GM12892 (cell line): Measurements from ENCODE around the gene SLC27A5.

Source experiments
- DNase-seq: peaks from one replicate; pipeline ENCODE4 v3.0.0; 2011; ENCODE audit not compliant: insufficient read length
- FAIRE-seq: peaks from 2 replicates; lab custom pipeline; 2011; peaks lifted over from hg19 to GRCh38; lab: Jason Lieb, UNC
- POLR2A ChIP-seq: IDR thresholded peaks from 2 replicates; pipeline ENCODE4 v1.6.1; 2011; ENCODE audit warnings: low read depth, low read length, control low read depth
- POLR2AphosphoS5 ChIP-seq: IDR thresholded peaks from 2 replicates; pipeline ENCODE4 v1.6.1; 2011; ENCODE audit warnings: low read depth, low read length, control low read depth
- TAF1 ChIP-seq: IDR thresholded peaks from 2 replicates; pipeline ENCODE4 v1.6.1; 2011; ENCODE audit warnings: low read depth, mild to moderate bottlenecking, control low read depth, low read length, borderline replicate concordance

Gene SLC27A5

DNA sequence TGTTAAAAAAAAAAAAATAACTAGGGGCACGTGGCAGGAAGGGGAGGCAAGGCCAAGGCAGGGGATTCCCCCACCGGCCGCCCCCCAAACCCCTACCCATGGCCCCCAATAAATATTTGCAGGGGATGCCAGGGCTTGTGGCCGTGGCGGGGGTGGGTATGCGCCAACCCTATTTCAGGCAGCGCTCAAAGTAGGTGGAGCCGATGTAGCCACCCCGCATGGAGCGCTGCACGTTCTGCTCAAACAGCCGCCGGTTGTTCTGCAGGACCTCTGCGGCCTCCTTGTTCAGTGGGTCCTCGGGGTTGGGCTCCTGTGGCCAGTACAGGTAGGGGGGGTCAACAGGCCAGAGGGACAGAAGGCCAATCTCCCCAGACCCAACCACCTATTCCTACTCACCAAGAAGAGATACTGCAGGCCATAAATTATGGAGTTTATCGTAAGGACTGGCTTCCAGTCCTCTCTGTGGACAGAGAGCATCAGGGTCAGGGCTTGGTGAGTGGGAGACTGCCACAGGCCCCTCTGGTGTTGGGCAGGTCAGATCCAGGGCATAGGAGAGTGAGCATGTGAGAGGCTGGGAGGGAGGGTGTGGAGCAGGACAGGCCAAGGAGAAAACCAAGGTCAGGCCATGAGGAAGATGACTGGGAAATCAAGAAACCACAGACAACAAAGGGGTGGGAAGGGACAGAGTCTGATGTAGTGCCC is 44.3 kb upstream of the SLC27A5 start:
- FAIRE-seq, result no peak
- TF ChIP-seq POLR2AphosphoS5 (no peak), POLR2A (no peak), TAF1 (no peak)
- no peak for DNase-seq

DNA sequence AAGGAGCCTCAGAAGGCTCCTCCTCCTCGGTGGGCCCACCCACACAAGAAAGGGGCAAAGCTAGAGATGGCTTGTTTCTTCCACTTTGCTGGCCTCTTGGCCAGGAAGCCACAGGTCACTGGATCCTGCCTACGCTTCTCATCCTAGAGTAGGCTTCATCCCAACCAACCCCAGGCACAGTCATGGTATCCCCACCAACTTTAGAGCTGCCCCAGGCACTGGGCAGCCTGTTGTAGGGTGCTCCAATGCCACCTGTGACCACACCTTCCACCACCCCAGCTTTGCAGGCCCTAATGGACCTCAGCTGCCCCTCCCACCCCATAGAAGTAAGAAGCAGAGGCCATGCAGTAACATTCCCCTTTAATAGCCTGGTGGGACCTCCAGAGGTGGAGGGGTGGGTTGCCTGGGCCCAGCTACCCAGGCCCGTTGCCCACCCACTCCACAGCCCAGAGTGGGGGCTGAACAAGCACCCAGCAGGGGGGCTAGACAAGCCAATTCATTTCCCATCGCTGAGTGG is 43.6 kb upstream of the SLC27A5 start:
- no peak for FAIRE-seq
- no peak for TF ChIP-seq POLR2AphosphoS5
- TF ChIP-seq POLR2A, result no peak
- TF ChIP-seq TAF1, result no peak
- no peak for DNase-seq

DNA sequence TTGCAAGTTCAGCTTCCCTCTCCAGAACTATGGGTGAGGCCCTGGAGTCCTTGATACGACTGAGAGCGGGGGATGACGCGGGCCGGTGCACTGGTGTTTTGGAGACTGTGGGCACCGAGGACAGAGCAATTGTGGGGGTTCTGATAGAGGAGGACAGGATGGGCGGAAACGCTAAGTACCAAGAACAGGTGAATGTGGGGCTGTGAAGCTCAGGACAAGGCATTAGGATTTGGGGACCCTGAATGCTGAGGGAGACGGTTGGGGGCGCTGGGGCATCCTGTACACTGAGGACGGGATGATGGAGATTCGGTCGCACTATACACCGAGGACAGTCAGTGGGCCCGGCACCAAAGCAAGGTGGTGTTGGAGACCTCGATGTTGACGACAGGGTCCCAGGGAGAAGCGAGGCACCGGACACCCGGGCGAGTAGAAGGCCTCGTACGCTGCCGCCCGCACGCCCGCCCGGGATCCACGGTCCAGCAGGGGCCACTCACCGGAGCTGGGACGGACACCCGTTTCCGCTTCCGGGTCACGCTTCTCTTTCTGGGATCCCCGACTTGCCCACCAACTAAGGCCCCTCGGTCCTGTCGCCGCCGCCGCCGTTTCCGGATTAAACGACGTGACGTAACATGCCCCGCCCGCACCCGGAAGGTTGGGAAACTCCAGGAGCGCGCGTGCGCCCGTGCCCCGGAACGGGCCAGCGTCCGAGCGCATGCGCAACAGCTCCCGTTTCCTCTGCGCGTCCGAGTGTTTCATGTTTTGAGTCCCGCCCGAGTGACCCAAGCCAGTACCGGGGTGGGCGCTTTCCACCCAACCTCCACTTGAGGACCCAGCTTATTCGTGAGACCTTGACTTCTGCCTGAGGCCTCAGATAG is 42.9 kb upstream of the SLC27A5 start, which contains the start of gene CHMP2A:
CHMP2A (minus strand) TSS at position 612 of the 875 bp plus-strand sequence. CDS start 893 bp downstream, outside the sequence.
- peak; percentile 96 for FAIRE-seq
- DNase-seq, result peak; percentile 97
- TF ChIP-seq POLR2A (peak; percentile 84), POLR2AphosphoS5 (peak; percentile 85), TAF1 (no peak)

DNA sequence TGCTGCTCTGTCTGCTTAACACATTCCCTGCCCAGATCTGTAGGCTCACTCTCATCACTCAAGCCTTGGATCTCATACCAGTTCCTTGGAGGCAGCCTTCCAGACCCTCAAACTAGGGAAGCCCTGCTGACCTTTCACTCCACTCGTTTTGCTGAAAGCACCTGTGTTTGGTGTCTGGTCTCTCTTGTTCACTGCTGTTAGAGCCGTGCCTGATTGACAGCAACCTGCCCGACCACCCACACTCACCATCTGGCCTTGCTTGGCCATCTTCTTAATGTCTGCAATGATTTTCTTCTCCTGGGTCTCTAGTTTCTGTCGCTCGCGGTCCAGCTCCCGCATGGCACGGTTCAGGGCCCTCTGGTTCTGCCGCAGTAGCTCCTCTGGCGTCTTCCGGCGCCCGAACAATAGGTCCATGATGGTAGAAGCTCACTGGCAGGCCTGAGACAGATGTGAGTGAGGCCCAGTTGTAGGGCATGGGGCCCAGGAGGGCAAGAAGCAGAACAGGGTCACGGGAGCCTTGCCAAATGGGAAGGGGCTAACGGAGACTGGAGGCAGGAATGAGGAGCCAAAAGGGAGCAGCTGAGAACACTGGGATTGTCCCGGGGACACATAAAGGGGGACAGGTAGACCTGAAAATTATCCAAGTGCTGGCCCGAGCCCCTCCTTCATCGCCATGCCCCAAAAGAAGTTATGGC is 42.2 kb upstream of the SLC27A5 start:
- DNase-seq (no peak), FAIRE-seq (no peak)
- TF ChIP-seq POLR2AphosphoS5 (no peak), POLR2A (no peak), TAF1 (no peak)

DNA sequence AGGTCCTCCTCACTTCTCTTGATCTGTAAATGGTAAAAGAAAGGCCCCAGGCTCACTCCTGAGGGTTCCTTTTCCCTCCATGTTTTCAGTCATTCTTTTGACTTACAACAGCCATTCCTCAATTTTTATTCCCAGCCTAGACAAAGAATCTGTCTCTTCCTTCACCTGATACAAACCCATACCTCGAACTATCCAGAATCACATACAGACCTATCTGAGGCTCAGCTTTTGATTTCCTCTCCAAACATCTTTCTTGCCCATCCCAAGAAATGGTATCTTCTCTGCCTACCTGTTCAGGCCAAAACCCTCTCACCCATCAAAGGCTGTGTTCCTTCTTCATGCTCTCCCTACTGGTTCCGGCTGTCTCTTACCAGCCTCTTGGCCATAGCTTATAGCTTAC is 40.9 kb upstream of the SLC27A5 start:
- no peak for TF ChIP-seq POLR2AphosphoS5
- no peak for TF ChIP-seq POLR2A
- TF ChIP-seq TAF1, result no peak
- DNase-seq, result no peak
- no peak for FAIRE-seq

DNA sequence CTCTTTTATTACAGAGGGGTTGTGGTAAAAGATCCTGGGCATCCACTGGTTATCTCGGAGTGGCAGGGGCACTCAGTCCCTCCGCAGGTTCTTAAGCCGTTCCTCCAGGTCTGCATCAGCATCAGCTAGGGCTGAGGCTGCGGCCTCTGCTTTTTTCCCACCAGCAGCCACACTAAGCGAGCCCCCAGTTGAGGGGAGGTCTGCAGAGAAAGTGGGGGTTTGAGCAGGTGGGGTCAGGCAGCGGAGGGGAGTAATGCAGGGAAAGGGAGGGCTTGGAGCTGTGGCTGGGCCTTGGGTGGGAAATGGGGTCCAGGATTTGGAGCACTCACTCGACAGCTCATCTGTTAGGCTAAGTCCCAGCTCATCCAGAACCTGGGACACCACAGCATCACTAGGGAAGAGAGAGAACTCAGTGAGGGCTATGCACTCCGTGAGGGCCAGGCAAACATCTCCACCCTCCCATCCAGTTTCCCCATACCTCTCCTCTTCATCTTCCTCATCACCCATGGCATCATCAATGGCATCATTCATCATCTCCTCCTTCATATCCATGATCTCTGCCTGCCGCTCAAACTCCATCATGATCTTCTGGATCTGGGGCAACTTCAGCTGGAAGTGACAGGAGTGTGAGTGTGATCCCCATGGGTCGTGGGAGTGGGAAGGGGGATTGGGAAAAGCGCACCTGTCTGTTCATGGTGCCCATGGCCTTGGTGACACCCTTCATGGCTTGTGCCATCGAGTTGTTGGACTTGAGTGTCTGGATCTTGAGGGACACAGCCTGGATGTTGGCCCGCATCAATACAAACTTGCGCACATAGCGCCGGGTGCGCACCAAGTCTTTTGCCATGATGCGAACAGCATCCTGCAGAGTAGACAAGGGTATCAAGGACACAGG is 40.0 kb upstream of the SLC27A5 start:
- TF ChIP-seq POLR2A (peak; percentile 66), POLR2AphosphoS5 (peak; percentile 86), TAF1 (no peak)
- FAIRE-seq (no peak), DNase-seq (no peak)

DNA sequence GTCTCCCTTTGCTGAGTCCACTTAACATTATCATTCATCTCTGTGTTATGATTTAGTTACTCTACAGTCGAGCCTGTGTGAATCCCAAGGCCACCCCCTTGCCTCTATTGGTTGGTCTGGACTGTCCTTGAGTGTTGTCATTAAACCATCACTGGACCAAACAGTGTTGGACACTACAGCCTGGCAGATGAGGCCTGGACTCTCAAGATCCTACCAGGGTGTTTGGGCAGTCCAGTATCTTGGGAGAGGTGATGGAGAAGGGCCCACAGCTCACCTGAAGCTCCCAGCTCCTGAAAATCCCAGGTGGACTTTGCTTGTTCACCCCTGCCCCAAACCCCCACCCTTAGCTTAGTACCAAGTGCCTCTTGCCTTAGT is 39.3 kb upstream of the SLC27A5 start:
- FAIRE-seq (no peak), DNase-seq (no peak)
- TF ChIP-seq POLR2A (no peak; the same call in 1 of the 2 replicates), POLR2AphosphoS5 (no peak), TAF1 (no peak)

DNA sequence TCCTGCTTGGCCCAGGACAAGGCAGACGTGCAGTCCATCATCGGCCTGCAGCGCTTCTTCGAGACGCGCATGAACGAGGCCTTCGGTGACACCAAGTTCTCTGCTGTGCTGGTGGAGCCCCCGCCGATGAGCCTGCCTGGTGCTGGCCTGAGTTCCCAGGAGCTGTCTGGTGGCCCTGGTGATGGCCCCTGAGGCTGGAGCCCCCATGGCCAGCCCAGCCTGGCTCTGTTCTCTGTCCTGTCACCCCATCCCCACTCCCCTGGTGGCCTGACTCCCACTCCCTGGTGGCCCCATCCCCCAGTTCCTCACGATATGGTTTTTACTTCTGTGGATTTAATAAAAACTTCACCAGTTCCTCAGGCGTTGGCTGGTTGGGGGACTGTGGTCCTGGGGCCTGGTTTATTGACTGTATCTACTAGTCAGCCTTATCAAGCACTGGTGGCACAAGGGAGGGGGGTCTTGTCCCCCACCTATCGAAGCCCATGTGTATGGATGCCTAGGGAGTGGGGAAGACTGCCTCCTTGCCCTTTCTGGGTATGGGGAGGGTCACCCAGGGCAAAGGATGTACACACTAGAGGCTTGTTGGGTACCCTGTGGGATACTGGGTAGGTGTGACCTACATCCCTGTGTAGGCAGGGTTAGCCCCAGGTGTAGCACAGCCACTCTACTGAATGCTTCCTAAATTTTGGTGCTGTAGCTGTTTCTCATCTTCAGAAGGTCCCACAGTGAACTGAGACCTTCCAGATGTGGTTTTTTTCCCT is 38.8 kb upstream of the SLC27A5 start:
- FAIRE-seq (no peak), DNase-seq (no peak)
- TF ChIP-seq POLR2AphosphoS5 (peak; percentile 26; the same call in 1 of the 2 replicates), TAF1 (no peak)

DNA sequence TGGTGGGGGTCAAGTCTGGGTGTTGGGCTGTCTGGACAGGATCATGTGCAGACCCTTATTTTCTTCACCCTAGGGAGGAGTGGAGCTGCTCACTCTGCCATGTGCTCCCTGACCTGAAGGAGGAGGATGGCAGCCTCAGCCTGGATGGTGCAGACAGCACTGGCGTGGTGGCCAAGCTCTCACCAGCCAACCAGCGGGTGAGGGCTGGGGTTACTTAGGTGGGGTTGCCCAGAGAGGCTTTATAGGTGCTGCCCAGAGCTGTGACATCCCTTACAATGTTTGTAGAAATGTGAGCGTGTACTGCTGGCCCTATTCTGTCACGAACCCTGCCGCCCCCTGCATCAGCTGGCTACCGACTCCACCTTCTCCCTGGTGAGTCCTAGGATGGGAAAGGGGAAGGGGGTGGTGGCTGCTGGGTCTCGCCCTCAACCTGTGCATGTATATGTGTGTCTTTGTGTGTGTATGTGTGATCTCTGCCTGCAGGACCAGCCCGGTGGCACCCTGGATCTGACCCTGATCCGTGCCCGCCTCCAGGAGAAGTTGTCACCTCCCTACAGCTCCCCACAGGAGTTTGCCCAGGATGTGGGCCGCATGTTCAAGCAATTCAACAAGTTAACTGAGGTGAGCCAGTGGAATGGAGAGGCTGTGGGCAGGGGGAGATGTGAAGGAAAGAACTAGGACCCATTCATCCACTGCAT is 38.0 kb upstream of the SLC27A5 start:
- TF ChIP-seq POLR2AphosphoS5, result no peak; the same call in 1 of the 2 replicates
- no peak for TF ChIP-seq TAF1
- no peak for TF ChIP-seq POLR2A

More for the DNA sequence above, 38.0 kb upstream of the SLC27A5 start:
- no peak for DNase-seq
- no peak for FAIRE-seq
